Measurements from ENCODE around the gene SORL1.
"Not testable (repeated sequence)": the region's sequence is repeated elsewhere in the genome, so short reads cannot be mapped to it uniquely, and the experiment has no call there.

The SORL1 gene

DNA sequence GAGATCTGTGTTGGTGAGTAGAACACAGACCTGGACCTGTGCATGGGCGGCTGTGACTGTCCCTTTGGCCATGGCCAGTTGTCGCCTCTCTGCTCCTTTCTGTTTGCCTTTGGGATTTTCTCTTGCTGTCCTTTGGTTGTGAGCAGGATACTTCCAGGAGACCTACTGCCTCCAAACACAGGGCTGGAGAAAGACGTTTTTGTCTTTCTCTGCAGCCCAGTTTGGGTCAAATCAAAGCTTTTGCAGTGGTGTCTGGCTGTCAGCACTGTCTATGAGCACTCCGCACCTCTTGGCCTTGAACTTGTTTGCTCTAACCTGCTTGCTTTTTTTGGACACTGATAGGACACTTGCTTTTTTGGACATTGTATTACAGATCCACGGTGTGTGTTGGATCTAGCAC, 109.6 kb downstream of the SORL1 start:
- DNase-seq (ENCODE audit: low read depth, low spot score) = no peak

DNA sequence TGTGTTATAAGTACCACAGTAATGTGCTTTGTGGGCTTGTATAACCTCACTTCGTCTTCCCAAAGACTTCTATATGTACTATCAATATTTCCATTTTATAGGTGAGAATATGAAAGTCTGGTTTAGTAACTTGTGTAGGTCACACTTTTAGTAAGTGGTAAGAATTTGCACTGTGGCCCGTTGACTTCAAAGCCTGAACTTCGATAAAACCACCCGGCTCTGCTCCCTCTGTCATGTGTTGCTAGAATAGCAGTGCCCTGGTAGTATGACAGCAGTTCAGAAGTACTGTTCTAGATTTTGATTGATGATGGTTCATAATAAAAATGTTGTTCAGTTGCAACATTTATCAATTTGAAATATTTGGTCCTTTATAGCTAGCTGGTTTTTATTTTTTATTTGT, 110.9 kb downstream of the SORL1 start:
- DNase-seq (ENCODE audit: low read depth, low spot score) = no peak

DNA sequence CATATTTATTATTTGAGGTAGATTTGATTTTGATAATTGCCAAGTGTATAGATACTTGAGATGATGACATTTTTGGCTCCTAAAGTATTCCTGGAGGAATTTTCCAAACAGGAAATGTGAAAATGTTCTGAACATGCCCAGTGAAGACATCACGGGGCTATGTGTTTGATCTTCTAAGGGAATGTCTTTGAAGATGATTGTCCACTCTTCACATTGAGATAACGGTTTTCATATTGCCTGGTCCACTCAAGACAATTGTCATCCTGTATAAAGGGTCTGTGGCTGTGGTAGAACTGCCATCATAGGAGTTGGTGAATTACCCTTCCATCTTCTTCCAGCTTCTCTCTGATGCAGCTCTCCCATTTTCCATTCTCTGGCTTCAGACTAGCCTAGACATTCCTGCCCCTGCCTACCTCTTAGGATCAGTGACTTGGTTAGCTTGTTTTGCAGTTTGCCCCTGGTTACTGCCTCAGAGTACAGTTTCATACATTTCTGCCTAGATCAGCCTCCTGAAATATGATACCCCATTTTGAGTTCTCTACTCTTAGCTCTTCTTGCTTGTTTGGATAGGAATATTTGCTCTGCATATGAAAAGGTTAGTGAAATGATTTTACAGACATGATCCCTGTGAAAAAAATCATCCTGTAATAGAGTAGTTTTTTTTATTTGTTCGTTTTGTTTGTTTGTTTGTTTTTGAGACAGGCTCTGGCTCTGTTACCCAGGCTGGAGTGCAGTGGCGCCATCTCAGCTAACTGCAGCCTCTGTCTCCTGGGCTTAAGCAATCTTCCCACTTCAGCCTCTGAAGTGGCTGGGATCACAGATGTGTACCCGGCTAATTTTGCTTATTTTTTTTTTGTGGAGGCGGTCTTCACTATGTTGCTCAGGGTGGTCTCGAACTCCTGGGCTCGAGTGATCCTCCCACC, 112.0 kb downstream of the SORL1 start:
- no peak for DNase-seq (ENCODE audit: low read depth, low spot score)

DNA sequence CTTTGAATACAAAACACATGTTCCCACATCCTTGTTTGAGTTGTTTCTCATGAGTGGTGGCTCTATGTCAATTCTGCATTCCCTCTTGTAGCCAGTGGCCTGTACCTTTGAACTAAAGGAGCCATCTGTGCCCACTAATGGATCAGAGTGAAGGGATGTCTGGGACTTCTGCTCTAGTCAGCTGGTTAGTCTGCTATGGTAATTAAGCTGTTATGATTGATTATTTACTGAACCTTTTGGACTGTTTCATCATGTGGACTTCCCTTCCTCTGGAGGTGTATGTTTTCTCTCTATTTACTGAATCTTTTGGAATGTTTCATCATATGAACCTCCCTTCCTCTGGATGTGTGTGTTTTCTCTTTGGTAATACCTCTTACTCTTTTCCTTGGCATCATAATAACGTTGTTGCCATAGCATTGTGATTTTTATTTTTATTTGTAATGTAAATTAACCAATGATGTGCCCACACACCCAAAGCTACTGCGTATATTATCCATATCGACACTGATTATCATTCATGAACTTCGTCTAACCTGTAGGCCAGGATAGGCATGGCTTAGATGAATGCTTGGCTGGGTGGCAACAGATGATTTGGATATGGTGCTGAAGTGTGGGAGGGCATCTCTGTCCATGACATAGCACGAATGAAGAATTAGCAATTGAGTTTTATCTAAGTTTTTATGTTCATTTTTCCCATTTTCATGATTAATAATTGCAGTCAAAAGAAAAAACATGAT, 113.0 kb downstream of the SORL1 start:
- DNase-seq (ENCODE audit: low read depth, low spot score) = no peak

DNA sequence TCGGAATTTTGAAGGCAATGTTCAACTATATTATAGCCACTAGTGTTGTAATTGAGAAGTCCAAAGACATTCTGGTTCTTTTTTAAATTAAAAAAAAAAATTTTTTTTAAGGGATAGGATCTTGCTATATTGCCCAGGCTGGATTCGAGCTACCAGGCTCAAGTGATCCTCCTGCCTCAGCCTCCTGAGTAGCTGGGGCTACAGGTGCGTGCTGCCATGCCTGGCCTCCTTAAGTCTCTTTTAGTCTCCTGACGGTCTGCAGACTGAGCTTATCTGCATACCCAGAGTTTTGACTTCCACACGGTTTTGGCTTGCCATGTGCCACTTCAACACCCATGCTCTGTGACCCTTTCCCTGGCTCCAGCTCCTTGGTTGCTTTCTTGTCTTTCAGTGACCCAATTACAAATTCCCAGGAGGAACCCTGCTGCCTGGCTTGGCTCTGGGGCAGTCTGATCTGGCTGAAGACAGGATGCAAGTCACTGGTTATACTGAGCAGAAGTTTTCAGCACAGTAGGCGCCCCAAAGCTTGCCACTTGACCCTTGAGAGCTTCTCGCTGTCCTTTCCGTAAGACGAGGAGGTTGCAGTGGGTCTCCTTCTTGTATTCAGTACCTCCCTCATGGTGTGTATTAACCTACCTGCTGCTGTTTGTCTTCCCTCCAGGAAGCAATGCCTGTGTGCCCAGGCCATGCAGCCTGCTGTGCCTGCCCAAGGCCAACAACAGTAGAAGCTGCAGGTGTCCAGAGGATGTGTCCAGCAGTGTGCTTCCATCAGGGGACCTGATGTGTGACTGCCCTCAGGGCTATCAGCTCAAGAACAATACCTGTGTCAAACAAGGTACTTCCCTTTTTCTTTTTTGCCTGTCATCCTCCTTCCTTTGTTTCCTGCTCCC, 114.4 kb downstream of the SORL1 start:
- no peak for DNase-seq (ENCODE audit: low read depth, low spot score)

DNA sequence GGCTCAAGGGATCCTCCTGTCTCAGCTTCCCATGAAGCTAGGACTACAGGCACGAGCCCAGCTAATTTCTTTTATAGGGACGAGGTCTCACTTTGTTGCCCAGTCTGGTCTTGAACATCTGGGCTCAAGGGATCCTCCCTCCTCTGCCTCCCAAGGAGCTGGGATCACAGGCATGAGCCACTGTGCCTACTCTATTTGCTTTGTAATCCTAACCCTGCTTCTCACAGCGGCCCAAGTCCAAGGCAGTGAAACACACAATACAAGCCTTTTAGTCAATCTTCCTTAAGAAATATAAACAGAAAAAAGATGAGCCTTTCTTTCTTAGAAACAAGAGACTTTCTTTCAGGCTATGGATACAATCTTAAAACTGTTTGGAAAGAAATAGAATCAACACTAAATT, 115.9 kb downstream of the SORL1 start:
- DNase-seq (ENCODE audit: low read depth, low spot score) = no peak

DNA sequence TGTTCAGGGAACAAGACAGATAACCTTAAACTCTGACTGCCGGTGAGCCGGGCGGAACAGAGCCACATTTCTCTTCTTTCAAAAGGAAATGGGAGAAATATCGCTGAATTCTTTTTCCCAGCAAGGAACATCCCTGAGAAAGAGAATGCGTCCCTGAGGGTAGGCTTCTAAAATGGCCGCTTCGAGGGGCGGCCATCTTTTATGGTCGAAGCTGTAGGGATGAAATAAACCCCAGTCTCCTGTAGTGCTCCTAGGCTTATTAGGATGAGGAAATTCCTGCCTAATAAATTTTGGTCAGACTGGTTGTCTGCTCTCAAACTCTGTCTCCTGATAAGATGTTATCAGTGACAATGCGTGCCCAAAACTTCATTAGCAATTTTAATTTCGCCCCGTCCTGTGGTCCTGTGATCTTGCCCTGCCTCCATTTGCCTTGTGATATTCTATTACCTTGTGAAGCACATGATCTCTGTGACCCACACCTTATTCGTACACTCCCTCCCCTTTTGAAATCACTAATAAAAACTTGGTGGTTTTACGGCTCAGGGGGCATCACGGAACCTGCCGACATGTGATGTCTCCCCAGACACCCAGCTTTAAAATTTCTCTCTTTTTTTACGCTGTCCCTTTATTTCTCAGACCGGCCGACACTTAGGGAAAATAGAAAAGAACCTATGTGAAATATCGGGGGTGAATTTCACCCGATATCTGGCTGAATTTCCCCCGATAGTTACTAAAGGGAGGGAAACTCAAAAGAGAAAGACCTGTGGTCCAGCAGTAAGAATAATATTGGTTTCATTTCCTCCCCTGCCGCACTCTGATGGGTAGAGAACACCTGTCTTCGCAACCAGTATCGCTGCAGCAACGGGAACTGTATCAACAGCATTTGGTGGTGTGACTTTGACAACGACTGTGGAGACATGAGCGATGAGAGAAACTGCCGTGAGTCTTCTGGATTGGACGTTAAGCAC, 117.5 kb downstream of the SORL1 start:
- DNase-seq (ENCODE audit: low read depth, low spot score) = not testable (repeated sequence)

DNA sequence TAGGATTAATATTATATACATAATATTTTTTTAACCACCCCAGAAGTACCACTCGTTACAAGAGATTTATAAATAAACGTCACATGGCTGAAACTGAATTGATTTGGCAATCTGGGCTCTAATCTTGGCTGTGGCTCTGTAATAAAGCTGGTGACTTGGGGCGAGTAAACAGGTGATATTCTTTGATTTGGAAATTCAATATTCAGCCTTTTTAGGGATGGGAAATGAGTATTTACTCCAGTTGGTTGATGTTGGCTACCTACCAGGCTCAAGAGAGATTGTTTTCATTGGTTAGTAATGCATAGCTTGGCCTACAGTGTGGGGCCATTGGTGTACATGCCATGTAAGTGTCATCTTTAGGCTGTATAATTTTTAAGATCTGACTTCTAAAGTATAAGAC, 118.3 kb downstream of the SORL1 start:
- no peak for DNase-seq (ENCODE audit: low read depth, low spot score)

DNA sequence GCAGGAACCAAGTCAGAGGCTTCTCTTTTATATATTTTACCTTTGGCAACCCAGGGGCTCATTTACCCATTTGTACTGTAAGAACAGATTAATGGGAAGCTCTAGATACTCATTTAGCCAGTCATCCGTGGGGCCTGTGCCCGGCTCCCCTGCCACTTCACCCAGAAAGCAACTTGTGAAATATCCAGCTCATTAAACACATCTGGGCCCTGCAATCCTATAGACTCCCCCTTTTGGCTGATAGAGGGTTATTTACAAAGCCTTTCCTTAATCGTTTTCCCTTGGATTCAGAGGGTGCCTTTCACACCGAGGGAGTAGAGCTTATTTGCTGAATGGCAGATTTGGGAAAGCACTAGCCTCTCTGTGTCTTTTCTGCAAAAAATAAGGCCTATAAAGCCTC, 119.4 kb downstream of the SORL1 start:
- no peak for DNase-seq (ENCODE audit: low read depth, low spot score)

DNA sequence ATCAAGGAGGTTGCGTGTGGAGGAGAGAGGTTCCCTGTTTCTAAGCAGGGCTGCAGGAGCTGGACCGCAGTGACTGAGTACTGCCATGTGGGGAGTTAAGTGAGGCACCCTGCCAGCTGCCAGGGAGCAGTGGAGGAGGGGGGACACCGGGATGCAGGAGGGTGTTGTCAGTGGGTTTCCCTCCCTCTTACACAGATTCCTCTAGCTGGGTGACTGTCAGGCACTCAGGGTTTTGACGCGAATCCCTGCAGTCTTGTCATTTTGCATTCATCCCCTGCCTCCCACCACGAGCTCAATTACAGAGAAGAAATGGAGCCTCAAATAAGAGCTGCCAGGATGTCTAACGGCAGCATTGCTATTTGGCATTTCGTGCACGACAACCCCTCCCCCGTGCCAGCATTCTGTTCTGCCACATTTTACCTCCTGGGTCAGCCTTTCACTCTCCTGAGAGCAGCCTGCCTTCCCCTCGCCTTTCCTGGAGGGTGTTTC, 120.5 kb downstream of the SORL1 start:
- no peak for DNase-seq (ENCODE audit: low read depth, low spot score)

DNA sequence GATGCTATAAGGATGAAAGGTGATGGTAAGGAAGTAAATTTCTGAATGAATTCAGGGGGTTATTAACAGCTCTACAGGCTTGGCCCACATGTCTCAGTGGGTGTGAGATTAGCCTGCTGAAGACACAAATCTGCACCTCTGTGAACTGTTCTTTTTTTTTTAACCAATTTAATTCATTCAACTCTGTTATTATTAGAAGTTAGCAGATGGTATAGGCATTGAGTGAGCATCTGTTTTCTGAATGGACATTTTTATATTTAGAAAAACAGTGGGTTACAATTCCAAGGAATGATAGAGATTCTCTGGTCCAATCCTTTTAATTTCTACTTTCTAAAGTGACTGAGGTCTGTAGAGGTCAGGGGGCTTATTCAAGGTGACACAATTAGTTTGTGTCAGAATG, 122.7 kb downstream of the SORL1 start:
- DNase-seq (ENCODE audit: low read depth, low spot score) = no peak

DNA sequence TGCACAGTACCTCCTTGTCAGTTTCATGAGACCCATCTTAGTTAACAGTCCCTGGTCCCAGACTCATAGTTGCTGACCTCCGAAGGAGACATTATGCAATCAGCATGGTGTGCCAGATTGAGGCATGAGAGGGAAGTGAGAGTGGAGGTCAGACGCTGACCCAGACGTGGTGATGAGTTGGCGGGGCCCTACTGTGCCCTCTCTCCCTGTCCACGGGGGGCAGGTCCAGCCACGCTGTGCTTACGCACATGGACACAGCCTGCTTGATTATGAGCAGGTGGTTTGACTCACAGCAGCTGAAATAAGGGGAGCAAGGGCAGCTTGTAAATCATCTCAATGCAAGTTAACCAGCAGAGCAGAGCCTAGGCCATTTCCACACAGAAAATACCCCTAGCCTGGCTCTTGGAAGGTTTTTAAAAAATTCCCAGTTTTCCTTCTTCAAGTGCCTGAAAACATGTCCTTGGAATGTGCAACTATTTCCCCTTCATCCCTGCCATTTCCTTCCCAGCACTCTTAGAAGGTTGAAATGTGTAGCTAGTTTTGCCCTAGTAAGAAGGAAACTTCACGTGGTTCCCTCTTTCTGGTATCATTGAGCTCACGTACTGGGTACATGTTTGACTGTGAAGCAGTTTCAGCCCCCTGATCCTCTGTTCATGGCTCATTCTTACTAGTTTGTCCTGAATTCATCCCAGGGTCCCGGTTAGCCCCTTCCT, 123.3 kb downstream of the SORL1 start:
- no peak for DNase-seq (ENCODE audit: low read depth, low spot score)

DNA sequence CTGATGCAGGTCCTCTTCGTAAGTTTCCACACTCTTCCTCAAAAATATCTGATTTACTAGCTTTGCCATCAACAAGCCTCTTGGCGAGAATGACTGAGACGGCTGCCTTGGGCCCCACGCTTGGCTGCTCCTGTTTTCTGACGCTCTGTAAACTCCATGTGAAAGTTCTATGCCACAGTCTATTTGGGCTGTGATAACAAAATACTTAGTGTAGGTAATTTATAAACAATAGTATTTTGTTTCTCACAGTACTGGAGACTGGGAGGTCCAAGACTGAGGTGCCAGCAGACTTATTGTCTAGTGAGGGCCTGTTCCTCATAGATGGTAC, 123.8 kb downstream of the SORL1 start:
- DNase-seq (ENCODE audit: low read depth, low spot score) = no peak

DNA sequence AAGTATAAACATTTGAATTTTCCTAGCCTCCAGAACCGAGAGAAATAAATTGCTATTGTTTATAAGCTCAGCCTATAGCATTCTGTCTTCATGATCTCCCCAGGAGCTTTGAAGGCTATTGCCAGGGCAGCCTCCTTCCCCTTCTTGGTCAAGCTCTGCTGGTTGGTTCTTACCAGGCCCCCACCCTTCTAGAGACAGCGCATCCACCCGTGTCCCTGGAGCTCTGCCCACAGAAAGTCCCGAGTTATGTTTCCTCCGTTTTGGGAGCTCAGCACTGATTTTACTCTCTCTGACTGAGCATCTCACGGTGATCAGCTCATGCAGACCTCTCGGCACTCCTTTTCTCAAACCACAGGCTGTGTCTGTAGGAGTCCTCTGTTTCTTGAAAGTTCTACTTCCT, 124.4 kb downstream of the SORL1 start:
- DNase-seq (ENCODE audit: low read depth, low spot score) = no peak

DNA sequence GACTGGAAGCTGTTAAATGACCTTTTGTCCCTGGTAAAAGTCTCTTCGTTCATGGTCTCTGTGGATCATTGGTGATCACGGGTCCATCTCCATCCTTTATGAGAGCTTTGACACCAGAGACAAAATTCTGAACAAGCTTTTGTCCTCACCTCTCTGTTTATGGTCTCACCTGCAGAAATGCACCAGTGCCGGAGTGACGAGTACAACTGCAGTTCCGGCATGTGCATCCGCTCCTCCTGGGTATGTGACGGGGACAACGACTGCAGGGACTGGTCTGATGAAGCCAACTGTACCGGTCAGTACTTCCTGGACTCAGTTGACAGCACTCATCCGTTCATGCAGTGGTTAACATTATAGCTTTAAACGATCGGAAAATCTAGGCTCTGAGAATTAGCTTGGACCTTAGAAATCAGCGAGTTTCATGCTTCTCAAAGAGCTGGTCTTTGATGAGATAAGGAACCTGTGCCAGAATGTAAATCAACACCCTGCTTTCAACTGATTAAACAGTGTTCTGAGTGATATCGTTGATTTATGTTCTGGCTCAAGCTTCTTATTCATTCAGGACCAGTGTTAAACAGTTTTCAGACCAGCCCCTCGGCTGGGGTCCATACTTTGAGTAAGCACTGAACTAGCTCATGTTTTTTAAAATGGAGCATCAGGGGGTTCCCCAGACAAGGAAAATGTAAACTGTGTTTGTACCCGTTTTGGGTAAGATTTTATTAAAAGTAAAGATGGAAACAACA, 125.2 kb downstream of the SORL1 start:
- DNase-seq (ENCODE audit: low read depth, low spot score) = no peak

DNA sequence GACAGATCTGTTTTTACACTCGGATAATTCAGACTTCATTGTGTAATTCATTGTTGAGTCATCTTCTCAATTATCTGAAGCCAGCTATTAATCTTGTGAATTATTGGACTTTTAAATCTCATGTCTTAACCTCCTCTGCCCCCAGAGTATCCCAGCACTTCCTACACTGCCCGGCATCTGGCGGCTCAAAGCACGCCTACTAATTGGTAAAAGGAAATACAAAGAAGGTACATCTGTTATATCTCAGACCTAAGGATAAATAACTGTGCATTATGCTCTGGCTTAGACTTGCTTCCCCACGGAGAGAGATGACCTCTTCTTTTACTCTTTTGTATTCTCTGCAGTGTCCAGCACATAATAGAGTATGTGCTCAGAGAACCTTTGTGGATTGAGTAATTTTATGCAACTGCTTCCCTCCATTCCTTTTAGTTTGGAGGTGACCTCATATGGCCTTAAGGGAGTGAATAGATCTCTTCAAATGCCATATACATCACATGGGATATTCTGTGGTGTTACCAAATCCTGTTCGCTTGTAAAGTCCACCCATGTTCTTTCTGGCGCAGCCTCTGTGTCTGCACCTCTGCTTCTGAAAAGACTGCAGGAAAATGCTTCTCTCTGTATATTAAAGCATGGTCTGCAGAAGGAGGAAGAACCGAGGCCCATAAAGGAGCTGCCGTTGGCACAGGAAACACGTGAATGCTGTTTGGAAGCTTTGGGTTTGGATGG, 126.3 kb downstream of the SORL1 start:
- DNase-seq (ENCODE audit: low read depth, low spot score) = no peak

DNA sequence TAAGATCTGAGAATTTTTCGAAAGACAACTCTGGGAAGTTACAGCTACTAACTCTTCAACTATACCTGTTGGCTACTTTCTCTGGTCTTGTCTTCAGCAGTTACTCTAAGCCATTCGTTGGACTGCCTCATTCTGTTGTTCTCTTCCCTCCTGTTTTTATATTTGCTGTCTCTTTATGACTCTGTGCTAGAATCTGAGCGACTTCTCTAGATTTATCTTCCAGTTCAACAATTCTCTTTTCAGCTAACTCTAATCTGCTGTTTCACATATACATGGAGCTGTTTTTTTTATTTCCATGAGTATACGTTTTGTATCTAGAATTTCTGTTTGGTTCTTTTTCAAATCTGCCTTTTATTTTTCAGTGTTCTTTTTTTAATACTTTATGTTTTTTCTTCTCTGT, 128.0 kb downstream of the SORL1 start:
- no peak for DNase-seq (ENCODE audit: low read depth, low spot score)

DNA sequence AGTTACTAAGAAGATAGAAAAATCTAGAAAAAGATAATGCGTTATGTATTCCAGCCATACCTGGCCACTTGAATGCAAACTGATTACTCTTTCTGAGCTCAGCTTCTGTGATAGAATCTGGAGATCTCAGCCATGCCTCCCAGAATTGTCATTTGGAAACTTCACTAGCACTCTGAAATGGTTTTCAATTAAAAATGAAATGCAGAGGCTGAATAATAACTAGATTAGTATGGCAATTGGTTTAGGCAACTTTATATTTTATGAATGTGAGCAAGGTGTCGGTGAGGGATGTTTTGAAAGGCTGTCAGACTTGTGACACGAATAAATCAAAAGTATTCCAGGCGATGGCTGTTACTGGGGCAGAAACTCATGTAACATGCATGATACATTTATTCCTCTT, 129.5 kb downstream of the SORL1 start:
- no peak for DNase-seq (ENCODE audit: low read depth, low spot score)

DNA sequence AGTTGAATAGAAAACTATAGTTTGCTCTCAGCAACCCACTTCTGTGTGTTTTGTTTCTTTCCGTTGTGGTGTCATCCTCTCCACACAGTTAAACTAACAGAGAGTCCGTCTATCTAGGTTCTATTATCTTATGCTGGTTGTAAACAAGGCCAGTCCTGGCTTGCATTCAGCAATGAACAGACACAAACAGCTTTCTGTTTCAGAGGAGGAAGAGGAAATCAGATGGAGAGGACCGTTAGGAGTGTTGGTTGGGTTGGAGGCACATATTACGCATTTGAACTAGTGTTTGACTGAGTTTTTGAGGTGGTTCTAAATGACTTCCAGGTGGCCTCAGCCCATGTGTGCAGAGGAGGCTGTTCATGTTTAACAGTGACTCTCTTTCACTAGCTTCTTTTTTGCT, 130.2 kb downstream of the SORL1 start:
- no peak for DNase-seq (ENCODE audit: low read depth, low spot score)

All from activated CD4-positive, CD25-positive, alpha-beta regulatory T cell treated with anti-CD3 and anti-CD28 coated beads, Interleukin-2, amount 50 U/mL, for 16 hours (primary cell).